ENCODE measurements around the gene ABCF1. TPM values are rescaled to one million over a fixed set of nuclear protein-coding genes. Genes with fewer than 3 reads are reported as not detected.

The ABCF1 gene
- total RNA-seq, 1 experiment from 2014 or later = 101 TPM

DNA sequence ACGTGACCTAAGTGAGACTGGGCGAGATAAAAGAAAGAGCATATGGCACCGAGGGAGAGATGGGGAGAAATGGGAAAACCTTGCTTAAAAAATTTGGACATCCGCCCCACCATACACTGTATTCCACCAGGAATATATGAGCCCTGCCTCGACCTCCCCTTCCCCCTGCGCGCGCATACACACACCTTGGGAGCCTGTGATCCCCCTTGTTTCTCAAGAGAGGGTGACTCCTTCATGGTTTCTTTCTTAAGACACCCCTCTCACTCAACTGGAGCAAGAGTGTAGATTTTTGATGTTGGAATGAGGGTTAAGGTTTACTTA lies 480 bp downstream of the ABCF1 start (continued):
- TF ChIP-seq NR3C1 (CRISPR knock-in tag; conservative IDR thresholded peaks at IDR 0.05; ENCODE audit: low read depth) = no peak
- TF ChIP-seq ZNF263 (CRISPR knock-in tag; IDR thresholded peaks at IDR 0.05; ENCODE audit: low read depth) = no peak
- TF ChIP-seq ZBTB21 (CRISPR knock-in tag; IDR thresholded peaks at IDR 0.05; ENCODE audit: borderline replicate concordance) = no peak
- TF ChIP-seq MYBL2 (CRISPR knock-in tag; IDR thresholded peaks at IDR 0.05) = no peak
- TF ChIP-seq CREM (CRISPR knock-in tag; IDR thresholded peaks at IDR 0.05) = no peak
- TF ChIP-seq ETV6 (CRISPR knock-in tag; IDR thresholded peaks at IDR 0.05) = no peak
- TF ChIP-seq EMX1 (CRISPR knock-in tag; IDR thresholded peaks at IDR 0.05) = no peak
- TF ChIP-seq, protein P1, sequence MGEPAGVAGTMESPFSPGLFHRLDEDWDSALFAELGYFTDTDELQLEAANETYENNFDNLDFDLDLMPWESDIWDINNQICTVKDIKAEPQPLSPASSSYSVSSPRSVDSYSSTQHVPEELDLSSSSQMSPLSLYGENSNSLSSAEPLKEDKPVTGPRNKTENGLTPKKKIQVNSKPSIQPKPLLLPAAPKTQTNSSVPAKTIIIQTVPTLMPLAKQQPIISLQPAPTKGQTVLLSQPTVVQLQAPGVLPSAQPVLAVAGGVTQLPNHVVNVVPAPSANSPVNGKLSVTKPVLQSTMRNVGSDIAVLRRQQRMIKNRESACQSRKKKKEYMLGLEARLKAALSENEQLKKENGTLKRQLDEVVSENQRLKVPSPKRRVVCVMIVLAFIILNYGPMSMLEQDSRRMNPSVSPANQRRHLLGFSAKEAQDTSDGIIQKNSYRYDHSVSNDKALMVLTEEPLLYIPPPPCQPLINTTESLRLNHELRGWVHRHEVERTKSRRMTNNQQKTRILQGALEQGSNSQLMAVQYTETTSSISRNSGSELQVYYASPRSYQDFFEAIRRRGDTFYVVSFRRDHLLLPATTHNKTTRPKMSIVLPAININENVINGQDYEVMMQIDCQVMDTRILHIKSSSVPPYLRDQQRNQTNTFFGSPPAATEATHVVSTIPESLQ (CRISPR knock-in tag; IDR thresholded peaks at IDR 0.05) = no peak
- TF ChIP-seq, protein P2, sequence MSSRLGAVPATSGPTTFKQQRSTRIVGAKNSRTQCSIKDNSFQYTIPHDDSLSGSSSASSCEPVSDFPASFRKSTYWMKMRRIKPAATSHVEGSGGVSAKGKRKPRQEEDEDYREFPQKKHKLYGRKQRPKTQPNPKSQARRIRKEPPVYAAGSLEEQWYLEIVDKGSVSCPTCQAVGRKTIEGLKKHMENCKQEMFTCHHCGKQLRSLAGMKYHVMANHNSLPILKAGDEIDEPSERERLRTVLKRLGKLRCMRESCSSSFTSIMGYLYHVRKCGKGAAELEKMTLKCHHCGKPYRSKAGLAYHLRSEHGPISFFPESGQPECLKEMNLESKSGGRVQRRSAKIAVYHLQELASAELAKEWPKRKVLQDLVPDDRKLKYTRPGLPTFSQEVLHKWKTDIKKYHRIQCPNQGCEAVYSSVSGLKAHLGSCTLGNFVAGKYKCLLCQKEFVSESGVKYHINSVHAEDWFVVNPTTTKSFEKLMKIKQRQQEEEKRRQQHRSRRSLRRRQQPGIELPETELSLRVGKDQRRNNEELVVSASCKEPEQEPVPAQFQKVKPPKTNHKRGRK (CRISPR knock-in tag; IDR thresholded peaks at IDR 0.05; ENCODE audit: borderline replicate concordance) = no peak
- TF ChIP-seq NFYB (CRISPR knock-in tag; conservative IDR thresholded peaks at IDR 0.05; ENCODE audit: low read depth) = no peak

DNA sequence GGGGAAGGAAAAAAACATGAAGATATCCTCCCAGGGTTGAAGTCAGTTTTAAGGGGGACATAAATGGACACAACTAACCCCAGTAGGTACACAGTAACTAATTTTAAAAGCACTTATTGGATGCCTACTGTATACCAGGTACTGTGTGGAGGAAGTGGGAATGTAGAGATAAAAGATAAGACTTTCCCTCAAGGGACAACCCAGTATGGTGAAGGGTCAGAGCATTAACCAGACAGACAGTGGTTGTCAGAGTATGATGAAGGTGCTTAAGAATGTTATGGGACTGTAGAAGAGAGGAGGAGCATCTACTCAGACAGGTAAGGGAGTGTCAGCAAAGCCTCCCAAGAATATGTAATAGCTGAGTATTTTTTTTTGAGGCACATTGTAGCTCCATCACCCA lies 906 bp downstream of the ABCF1 start:
- no peaks in the 10 kb centered on the region for H3K9me3 Mint-ChIP-seq
- DNase-seq (ENCODE audit: low spot score) (no peak), ATAC-seq (no peak)
- peaks cover 10% of the 10 kb centered on the region for H3K27me3 Mint-ChIP-seq (ENCODE audit: low read depth)
- ChIA-PET CTCF (no interaction called here), POLR2A (no interaction called here)
- H3K36me3 Mint-ChIP-seq = peaks cover 10% of the 10 kb centered on the region
- H3K4me3 Mint-ChIP-seq = peak overlapping the region; percentile 99
- TF ChIP-seq, protein P3, sequence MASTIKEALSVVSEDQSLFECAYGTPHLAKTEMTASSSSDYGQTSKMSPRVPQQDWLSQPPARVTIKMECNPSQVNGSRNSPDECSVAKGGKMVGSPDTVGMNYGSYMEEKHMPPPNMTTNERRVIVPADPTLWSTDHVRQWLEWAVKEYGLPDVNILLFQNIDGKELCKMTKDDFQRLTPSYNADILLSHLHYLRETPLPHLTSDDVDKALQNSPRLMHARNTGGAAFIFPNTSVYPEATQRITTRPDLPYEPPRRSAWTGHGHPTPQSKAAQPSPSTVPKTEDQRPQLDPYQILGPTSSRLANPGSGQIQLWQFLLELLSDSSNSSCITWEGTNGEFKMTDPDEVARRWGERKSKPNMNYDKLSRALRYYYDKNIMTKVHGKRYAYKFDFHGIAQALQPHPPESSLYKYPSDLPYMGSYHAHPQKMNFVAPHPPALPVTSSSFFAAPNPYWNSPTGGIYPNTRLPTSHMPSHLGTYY (CRISPR knock-in tag; IDR thresholded peaks at IDR 0.05) = no peak
- TF ChIP-seq KAT7 (CRISPR knock-in tag; IDR thresholded peaks at IDR 0.05; ENCODE audit: borderline replicate concordance) = no peak
- TF ChIP-seq, protein P4, sequence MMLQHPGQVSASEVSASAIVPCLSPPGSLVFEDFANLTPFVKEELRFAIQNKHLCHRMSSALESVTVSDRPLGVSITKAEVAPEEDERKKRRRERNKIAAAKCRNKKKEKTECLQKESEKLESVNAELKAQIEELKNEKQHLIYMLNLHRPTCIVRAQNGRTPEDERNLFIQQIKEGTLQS (CRISPR knock-in tag; conservative IDR thresholded peaks at IDR 0.05) = no peak
- H3K27ac Mint-ChIP-seq = peak overlapping the region; percentile 98
- H3K4me1 Mint-ChIP-seq = peaks cover 33% of the 10 kb centered on the region

DNA sequence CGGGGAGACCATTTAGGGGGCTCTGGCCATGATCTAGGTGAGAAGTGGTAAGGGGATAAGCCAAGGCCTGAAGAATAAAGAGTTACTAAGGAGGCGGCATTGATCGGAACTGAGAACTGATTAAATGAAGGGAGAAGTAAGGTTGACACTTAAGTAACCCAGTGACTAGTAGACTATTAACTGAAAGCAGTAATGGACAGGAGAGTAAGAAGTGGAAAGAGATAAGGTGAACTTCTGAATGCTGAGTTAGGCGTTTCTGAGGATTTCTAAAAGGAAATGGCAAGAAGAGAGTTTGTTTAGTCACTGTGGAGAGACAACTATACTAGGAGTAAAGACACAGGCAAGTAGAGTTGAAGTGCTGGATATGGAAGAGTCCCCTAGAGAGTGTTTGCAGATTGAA lies 1.9 kb downstream of the ABCF1 start:
- DNase-seq (ENCODE audit: low spot score) (no peak), ATAC-seq (no peak)
- peak overlapping the region; percentile 35 for H3K27ac Mint-ChIP-seq
- peaks cover 20% of the 10 kb centered on the region for H3K36me3 Mint-ChIP-seq
- ChIA-PET POLR2A (no interaction called here), CTCF (no interaction called here)
- peaks cover 10% of the 10 kb centered on the region for H3K27me3 Mint-ChIP-seq (ENCODE audit: low read depth)
- H3K4me3 Mint-ChIP-seq = peak overlapping the region; percentile 99
- H3K4me1 Mint-ChIP-seq = peaks cover 33% of the 10 kb centered on the region
- H3K9me3 Mint-ChIP-seq = no peaks in the 10 kb centered on the region
- TF ChIP-seq, protein P5, sequence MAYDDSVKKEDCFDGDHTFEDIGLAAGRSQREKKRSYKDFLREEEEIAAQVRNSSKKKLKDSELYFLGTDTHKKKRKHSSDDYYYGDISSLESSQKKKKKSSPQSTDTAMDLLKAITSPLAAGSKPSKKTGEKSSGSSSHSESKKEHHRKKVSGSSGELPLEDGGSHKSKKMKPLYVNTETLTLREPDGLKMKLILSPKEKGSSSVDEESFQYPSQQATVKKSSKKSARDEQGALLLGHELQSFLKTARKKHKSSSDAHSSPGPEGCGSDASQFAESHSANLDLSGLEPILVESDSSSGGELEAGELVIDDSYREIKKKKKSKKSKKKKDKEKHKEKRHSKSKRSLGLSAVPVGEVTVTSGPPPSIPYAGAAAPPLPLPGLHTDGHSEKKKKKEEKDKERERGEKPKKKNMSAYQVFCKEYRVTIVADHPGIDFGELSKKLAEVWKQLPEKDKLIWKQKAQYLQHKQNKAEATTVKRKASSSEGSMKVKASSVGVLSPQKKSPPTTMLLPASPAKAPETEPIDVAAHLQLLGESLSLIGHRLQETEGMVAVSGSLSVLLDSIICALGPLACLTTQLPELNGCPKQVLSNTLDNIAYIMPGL (CRISPR knock-in tag; IDR thresholded peaks at IDR 0.05) = no peak
- TF ChIP-seq, protein P6, sequence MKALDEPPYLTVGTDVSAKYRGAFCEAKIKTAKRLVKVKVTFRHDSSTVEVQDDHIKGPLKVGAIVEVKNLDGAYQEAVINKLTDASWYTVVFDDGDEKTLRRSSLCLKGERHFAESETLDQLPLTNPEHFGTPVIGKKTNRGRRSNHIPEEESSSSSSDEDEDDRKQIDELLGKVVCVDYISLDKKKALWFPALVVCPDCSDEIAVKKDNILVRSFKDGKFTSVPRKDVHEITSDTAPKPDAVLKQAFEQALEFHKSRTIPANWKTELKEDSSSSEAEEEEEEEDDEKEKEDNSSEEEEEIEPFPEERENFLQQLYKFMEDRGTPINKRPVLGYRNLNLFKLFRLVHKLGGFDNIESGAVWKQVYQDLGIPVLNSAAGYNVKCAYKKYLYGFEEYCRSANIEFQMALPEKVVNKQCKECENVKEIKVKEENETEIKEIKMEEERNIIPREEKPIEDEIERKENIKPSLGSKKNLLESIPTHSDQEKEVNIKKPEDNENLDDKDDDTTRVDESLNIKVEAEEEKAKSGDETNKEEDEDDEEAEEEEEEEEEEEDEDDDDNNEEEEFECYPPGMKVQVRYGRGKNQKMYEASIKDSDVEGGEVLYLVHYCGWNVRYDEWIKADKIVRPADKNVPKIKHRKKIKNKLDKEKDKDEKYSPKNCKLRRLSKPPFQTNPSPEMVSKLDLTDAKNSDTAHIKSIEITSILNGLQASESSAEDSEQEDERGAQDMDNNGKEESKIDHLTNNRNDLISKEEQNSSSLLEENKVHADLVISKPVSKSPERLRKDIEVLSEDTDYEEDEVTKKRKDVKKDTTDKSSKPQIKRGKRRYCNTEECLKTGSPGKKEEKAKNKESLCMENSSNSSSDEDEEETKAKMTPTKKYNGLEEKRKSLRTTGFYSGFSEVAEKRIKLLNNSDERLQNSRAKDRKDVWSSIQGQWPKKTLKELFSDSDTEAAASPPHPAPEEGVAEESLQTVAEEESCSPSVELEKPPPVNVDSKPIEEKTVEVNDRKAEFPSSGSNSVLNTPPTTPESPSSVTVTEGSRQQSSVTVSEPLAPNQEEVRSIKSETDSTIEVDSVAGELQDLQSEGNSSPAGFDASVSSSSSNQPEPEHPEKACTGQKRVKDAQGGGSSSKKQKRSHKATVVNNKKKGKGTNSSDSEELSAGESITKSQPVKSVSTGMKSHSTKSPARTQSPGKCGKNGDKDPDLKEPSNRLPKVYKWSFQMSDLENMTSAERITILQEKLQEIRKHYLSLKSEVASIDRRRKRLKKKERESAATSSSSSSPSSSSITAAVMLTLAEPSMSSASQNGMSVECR (CRISPR knock-in tag; IDR thresholded peaks at IDR 0.05; ENCODE audit: borderline replicate concordance) = no peak
- TF ChIP-seq NR1H2 (CRISPR knock-in tag; IDR thresholded peaks at IDR 0.05) (no peak), GTF2I (CRISPR knock-in tag; conservative IDR thresholded peaks at IDR 0.05) (no peak), ELF4 (CRISPR knock-in tag; IDR thresholded peaks at IDR 0.05; ENCODE audit: low read depth) (no peak)
- TF ChIP-seq, protein P7, sequence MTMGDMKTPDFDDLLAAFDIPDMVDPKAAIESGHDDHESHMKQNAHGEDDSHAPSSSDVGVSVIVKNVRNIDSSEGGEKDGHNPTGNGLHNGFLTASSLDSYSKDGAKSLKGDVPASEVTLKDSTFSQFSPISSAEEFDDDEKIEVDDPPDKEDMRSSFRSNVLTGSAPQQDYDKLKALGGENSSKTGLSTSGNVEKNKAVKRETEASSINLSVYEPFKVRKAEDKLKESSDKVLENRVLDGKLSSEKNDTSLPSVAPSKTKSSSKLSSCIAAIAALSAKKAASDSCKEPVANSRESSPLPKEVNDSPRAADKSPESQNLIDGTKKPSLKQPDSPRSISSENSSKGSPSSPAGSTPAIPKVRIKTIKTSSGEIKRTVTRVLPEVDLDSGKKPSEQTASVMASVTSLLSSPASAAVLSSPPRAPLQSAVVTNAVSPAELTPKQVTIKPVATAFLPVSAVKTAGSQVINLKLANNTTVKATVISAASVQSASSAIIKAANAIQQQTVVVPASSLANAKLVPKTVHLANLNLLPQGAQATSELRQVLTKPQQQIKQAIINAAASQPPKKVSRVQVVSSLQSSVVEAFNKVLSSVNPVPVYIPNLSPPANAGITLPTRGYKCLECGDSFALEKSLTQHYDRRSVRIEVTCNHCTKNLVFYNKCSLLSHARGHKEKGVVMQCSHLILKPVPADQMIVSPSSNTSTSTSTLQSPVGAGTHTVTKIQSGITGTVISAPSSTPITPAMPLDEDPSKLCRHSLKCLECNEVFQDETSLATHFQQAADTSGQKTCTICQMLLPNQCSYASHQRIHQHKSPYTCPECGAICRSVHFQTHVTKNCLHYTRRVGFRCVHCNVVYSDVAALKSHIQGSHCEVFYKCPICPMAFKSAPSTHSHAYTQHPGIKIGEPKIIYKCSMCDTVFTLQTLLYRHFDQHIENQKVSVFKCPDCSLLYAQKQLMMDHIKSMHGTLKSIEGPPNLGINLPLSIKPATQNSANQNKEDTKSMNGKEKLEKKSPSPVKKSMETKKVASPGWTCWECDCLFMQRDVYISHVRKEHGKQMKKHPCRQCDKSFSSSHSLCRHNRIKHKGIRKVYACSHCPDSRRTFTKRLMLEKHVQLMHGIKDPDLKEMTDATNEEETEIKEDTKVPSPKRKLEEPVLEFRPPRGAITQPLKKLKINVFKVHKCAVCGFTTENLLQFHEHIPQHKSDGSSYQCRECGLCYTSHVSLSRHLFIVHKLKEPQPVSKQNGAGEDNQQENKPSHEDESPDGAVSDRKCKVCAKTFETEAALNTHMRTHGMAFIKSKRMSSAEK (CRISPR knock-in tag; IDR thresholded peaks at IDR 0.05; ENCODE audit: borderline replicate concordance) = no peak
